Measurements from ENCODE around the gene CCDC142.

- TF ChIP-seq, protein P1, sequence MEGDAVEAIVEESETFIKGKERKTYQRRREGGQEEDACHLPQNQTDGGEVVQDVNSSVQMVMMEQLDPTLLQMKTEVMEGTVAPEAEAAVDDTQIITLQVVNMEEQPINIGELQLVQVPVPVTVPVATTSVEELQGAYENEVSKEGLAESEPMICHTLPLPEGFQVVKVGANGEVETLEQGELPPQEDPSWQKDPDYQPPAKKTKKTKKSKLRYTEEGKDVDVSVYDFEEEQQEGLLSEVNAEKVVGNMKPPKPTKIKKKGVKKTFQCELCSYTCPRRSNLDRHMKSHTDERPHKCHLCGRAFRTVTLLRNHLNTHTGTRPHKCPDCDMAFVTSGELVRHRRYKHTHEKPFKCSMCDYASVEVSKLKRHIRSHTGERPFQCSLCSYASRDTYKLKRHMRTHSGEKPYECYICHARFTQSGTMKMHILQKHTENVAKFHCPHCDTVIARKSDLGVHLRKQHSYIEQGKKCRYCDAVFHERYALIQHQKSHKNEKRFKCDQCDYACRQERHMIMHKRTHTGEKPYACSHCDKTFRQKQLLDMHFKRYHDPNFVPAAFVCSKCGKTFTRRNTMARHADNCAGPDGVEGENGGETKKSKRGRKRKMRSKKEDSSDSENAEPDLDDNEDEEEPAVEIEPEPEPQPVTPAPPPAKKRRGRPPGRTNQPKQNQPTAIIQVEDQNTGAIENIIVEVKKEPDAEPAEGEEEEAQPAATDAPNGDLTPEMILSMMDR (IDR thresholded peaks at IDR 0.05), result no peak
- TF ChIP-seq POLR2A (IDR thresholded peaks at IDR 0.05), result no peak
Observed at GRCh38 chr2:74501335-74502071, 18.7 kb upstream of the CCDC142 start.

All from testis (tissue), 2 donors.